Activated CD4-positive, alpha-beta T cell treated with anti-CD3 and anti-CD28 coated beads, Interleukin-2, amount 10 ng/mL, durations not matched to agents 24 days and 14 days (primary cell): ENCODE data around the gene CATSPERB. TPM values are rescaled to one million over a fixed set of nuclear protein-coding genes. Genes with fewer than 3 reads are reported as not detected.
A peak's percentile ranks its signal among the peaks of the same experiment; 100 is the strongest.
"Not testable (repeated sequence)": the region's sequence is repeated elsewhere in the genome, so short reads cannot be mapped to it uniquely, and the experiment has no call there.

Source experiments
- DNase-seq: peaks from one replicate; pipeline ENCODE4 v3.0.0; 2022
- H3K27ac Mint-ChIP-seq: one replicate; pipeline ENCODE4 v1.8.0; 2022; ENCODE audit warnings: mild to moderate bottlenecking, mixed read lengths
- H3K27me3 Mint-ChIP-seq: one replicate; pipeline ENCODE4 v1.8.0; 2022; ENCODE audit warnings: mixed read lengths
- H3K36me3 Mint-ChIP-seq: one replicate; pipeline ENCODE4 v1.8.0; 2022; ENCODE audit warnings: low read depth, mild to moderate bottlenecking, mixed read lengths
- H3K4me1 Mint-ChIP-seq: one replicate; pipeline ENCODE4 v1.8.0; 2021; ENCODE audit warnings: mixed read lengths
- H3K4me3 Mint-ChIP-seq: one replicate; pipeline ENCODE4 v1.8.0; 2022; ENCODE audit warnings: mild to moderate bottlenecking, moderate library complexity, mixed read lengths
- H3K9me3 Mint-ChIP-seq: one replicate; pipeline ENCODE4 v1.8.0; 2021; ENCODE audit warnings: mixed read lengths
- intact Hi-C: fragments of 100-400 bp; cut with micrococcal nuclease; formaldehyde crosslinking; loops from one replicate; pipeline ENCODE4 v1.15.1; 2023
- total RNA-seq: library from RNA; stranded (reverse); gene quantifications from 2 replicates; pipeline ENCODE4 v1.2.3, GENCODE V29; 2022

Gene CATSPERB
- total RNA-seq, 1 donor from 2014 or later: 0.30 TPM

DNA sequence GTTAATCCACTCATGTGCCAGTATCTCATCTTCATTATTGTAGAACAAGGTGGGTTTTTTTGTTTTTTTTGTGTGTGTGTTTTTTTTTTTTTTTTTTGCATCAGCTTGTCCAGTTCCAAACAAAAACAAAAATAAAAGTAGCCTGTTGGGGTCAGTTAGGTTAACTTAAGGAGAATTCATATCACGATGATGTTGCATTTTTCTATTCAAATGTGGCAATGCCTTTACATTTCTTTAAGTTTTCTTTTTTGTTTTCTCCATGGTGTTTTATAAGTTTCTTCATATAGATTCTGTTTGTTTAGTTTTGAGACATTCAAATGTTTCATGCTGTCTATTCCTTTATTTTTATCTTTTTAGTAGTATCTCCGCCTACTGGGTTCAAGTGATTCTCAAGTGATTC is 16.2 kb upstream of the CATSPERB start:
- Mint-ChIP-seq H3K27ac (no peak overlapping the region), H3K36me3 (no peaks in the 10 kb centered on the region), H3K4me3 (no peak overlapping the region), H3K9me3 (peaks cover 7% of the 10 kb centered on the region), H3K27me3 (no peaks in the 10 kb centered on the region), H3K4me1 (no peaks in the 10 kb centered on the region)
- DNase-seq: no peak
- intact Hi-C loops: no loop called here

DNA sequence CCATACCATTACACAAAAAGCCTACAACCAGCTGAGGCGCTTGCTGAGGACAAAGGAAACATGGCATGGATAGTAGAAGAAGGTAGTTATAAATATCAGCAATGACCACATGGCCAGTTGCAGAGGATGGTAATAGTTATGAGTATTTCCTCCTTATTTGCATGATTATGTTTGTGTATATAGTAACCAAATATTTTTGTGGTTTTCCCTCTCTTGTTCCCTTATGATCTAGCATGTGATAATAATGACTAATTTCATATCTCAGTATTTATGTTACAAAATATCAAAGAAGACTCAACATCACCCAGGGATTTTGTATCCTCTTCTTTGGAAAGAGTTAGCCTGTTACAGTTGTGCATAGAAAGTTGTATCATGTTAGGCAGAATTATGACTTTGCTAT is 13.5 kb upstream of the CATSPERB start:
- H3K27me3 Mint-ChIP-seq: no peaks in the 10 kb centered on the region
- H3K27ac Mint-ChIP-seq: no peak overlapping the region
- DNase-seq: no peak
- no peak overlapping the region for H3K4me3 Mint-ChIP-seq
- H3K36me3 Mint-ChIP-seq: no peaks in the 10 kb centered on the region
- H3K4me1 Mint-ChIP-seq: no peaks in the 10 kb centered on the region
- peaks cover 7% of the 10 kb centered on the region for H3K9me3 Mint-ChIP-seq
- intact Hi-C loops: no loop called here

DNA sequence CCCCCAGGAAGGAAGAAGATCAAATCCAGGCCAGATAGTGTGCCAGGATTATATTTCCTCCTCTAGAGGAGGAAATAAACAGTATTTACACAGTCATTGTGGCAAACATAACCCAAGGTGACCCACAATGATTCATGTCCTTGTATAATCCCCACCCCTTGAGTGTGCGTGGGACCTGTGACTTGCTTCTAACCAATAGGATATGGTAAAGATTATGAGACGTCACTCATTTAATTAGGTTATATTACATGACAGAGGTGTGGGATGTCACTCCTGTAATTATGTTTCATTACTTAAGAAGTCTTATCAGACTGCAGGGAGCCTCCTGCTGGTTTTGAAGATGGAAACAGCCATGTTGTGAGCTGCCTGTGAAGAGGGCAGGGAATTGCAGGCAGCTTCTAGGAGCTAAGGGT is 12.2 kb upstream of the CATSPERB start:
- no peak overlapping the region for H3K4me3 Mint-ChIP-seq
- no peaks in the 10 kb centered on the region for H3K27me3 Mint-ChIP-seq
- H3K4me1 Mint-ChIP-seq: no peaks in the 10 kb centered on the region
- no peaks in the 10 kb centered on the region for H3K36me3 Mint-ChIP-seq
- intact Hi-C loops: no loop called here
- H3K27ac Mint-ChIP-seq: no peak overlapping the region
- no peak for DNase-seq
- H3K9me3 Mint-ChIP-seq: peaks cover 12% of the 10 kb centered on the region

DNA sequence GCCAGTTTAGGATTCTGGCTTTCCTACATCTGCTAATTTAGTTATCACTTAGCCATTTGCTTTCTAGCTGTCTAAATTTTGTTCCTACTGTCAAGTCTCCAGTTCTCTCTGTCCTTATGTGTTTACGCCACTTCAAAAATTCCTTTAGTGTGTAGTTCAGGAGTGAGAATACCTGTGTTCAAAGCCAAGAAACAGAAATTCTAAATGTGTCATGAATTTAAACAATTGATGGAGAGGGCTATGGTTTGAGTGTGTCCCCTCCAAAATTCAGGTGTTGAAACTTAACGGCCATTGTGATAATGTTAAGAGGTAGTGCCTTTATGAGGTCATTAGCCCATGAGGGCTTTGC is 11.4 kb upstream of the CATSPERB start:
- H3K4me3 Mint-ChIP-seq: no peak overlapping the region

DNA sequence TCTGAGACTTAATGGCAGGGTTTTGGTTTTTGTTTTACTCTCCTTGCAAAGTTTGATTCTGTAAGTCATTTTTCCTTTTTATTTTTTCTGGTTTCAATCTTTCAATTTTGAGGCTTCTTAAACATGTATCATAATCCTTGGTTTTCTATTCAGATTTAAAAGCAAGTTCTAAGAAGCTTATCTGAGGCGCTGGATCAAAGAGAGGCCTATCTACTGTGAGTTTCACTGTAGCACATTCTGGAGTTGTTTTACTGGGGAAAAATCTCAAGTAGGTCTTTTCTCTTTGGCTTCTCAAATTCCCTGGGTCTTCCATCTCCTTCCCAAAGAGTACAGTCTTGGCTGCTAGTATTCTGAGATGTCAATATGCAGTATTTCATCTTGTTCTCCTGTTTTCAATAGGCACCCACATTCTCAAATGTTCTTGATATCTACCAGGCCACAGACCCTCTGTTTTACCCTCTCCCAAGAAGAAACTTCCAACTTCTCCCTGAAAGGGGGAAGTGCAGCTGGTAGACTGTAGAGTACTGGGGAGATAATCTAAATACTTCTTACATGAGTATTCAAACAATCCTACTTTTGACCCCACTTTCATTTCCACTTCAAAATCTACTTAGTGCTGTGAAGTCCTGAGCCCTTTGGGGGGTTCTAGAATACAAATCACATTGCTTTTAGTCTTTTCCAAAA is 10.9 kb upstream of the CATSPERB start:
- peaks cover 19% of the 10 kb centered on the region for H3K9me3 Mint-ChIP-seq
- no peak overlapping the region for H3K27ac Mint-ChIP-seq
- no peaks in the 10 kb centered on the region for H3K36me3 Mint-ChIP-seq
- no peak overlapping the region for H3K4me3 Mint-ChIP-seq
- H3K4me1 Mint-ChIP-seq: no peaks in the 10 kb centered on the region
- peaks cover 2% of the 10 kb centered on the region for H3K27me3 Mint-ChIP-seq
- DNase-seq: no peak
- intact Hi-C loops: no loop called here

More for the DNA sequence above, 11.4 kb upstream of the CATSPERB start:
- DNase-seq: no peak
- H3K27me3 Mint-ChIP-seq: no peaks in the 10 kb centered on the region
- H3K36me3 Mint-ChIP-seq: no peaks in the 10 kb centered on the region
- intact Hi-C loops: no loop called here
- H3K4me1 Mint-ChIP-seq: no peaks in the 10 kb centered on the region
- H3K9me3 Mint-ChIP-seq: peaks cover 15% of the 10 kb centered on the region
- no peak overlapping the region for H3K27ac Mint-ChIP-seq

DNA sequence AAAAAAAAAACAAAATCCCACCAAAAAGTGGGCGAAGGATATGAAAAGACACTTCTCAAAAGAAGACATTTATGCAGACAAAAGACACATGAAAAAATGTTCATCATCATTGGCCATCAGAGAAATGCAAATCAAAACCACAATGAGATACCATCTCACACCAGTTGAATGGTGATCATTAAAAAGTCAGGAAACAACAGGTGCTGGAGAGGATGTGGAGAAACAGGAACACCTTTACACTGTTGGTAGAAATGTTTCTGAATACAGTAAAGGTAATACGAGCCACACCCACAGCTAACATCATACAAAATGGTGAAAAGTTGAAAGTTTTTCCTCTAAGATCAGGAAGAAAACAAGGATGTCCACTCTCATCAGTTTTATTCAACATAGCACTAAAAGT is 8.0 kb upstream of the CATSPERB start:
- H3K27me3 Mint-ChIP-seq, H3K4me3 Mint-ChIP-seq, intact Hi-C loops, DNase-seq, H3K36me3 Mint-ChIP-seq, H3K27ac Mint-ChIP-seq, H3K4me1 Mint-ChIP-seq: not testable (repeated sequence)
- H3K9me3 Mint-ChIP-seq: peaks cover 19% of the 10 kb centered on the region

DNA sequence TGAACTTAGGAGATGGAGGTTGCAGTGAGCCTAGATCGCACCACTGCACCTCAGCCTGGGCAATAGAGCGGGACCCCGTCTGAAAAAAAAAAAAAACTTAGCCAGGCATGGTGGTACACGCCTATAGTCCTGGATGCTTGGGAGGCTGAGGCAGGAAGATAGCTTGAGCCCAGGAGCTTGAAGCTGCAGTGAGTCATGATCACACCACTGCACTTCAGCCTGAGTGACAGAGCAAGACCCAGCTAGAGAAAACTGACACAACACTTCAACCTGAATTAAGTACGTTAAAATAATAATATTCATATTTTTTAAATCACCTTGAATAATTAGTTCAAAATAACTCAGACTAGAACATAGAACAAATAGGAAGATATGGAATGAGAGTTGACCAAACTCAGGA is 5.7 kb upstream of the CATSPERB start:
- peaks cover 8% of the 10 kb centered on the region for H3K4me1 Mint-ChIP-seq
- DNase-seq: no peak
- H3K4me3 Mint-ChIP-seq: no peak overlapping the region
- H3K27ac Mint-ChIP-seq: no peak overlapping the region
- intact Hi-C loops: no loop called here
- peaks cover 2% of the 10 kb centered on the region for H3K27me3 Mint-ChIP-seq
- peaks cover 12% of the 10 kb centered on the region for H3K9me3 Mint-ChIP-seq
- peaks cover 5% of the 10 kb centered on the region for H3K36me3 Mint-ChIP-seq

DNA sequence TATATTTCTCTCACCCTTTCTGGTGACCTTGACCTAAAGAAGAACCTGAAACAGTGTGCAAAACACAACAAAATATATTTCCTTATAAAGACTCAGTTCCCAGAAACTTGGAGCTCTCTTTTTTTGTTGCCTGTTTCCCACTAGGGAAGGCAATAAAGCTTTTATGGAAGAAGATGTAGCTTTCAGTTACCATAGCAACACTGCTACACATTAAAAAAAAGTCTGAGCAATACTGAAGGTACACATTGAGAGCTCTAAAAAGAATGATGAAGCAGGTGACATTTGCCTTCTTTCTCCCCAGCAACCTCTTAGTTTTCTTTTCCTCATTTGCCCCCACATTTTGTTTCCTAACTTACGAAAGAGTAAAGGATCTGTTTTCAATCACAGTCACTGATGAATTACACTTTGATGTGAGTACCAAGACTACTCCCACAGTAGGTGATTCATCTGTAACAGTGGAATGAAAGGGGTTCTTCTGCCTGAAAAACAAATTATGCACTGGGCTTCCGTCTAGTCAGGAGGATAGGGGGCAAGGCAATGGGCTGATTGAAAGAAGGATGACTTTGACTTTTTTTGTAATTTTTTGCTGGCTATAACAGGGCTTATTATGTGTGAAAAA is 1.1 kb upstream of the CATSPERB start:
- Mint-ChIP-seq H3K36me3 (peaks cover 8% of the 10 kb centered on the region), H3K9me3 (peaks cover under 1% of the 10 kb centered on the region), H3K4me3 (no peak overlapping the region), H3K27me3 (no peaks in the 10 kb centered on the region), H3K27ac (peak overlapping the region; percentile 35), H3K4me1 (peaks cover 10% of the 10 kb centered on the region)
- intact Hi-C loops: no loop called here
- no peak for DNase-seq

DNA sequence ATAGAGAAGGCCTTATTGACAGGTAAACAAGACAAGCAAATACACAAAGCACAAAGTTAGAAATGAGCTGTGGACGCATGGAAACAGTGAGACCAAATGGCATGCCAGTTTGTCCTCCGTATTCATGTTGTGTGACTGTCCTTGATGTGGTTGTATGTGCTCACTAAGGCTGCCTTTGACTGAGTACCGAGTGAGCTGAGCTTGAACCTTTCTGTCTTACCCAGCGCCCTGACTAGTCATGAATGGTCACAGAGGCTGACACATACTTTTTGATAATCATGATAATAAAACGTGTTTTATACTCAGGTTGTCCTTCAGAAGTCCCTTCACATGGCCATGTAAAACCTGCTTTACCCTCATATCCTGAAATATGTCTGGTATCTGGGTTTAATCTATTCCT is 553 bp upstream of the CATSPERB start:
- peaks cover 8% of the 10 kb centered on the region for H3K36me3 Mint-ChIP-seq
- no peak overlapping the region for H3K4me3 Mint-ChIP-seq
- intact Hi-C loops: no loop called here
- no peak for DNase-seq
- no peak overlapping the region for H3K27ac Mint-ChIP-seq
- H3K4me1 Mint-ChIP-seq: peaks cover 10% of the 10 kb centered on the region
- H3K9me3 Mint-ChIP-seq: no peaks in the 10 kb centered on the region
- no peaks in the 10 kb centered on the region for H3K27me3 Mint-ChIP-seq

DNA sequence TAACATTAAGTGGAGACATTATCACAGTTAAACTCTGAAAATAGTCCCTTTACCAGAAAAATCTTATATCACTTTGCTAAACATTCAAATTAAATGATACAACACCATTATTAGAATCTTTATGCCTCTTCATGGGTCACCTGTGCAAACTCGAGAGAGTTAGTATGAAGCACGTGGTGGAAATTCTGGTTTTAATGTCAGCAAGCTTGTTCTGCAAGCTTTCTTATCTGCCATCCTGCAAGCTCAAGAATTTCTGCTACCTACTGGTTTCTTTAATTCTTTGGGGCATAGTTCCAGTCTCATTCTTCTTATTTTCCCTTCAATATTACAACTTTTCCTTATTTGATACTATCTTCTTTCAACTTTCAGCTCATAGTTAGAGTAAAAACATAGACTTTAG is 868 bp downstream of the CATSPERB start:
- intact Hi-C loops: no loop called here
- Mint-ChIP-seq H3K27me3 (no peaks in the 10 kb centered on the region), H3K27ac (no peak overlapping the region), H3K4me3 (no peak overlapping the region), H3K4me1 (peaks cover 10% of the 10 kb centered on the region), H3K36me3 (peaks cover 5% of the 10 kb centered on the region), H3K9me3 (no peaks in the 10 kb centered on the region)
- no peak for DNase-seq

DNA sequence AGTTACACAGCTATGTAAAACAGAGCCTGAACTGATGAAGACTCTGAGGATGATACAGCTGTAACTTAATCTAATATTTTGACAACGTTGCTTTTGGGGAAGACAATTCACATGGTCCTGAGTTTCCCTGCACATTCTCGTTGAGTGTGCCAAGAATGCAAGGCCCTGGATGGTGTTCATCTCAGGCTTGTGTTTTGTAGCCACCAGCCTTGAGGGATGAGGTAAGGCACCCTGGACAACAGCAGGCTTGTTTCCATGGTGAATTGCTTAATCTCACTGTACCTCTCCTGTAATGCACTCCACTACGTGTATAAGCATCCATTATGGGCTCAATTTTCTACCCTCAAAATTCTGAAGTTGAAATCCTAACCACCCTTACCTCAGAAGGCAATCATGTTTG is 2.1 kb downstream of the CATSPERB start:
- DNase-seq: no peak
- Mint-ChIP-seq H3K9me3 (no peaks in the 10 kb centered on the region), H3K4me1 (peaks cover 10% of the 10 kb centered on the region), H3K4me3 (no peak overlapping the region), H3K27ac (no peak overlapping the region), H3K36me3 (peaks cover 3% of the 10 kb centered on the region), H3K27me3 (no peaks in the 10 kb centered on the region)
- intact Hi-C loops: no loop called here

DNA sequence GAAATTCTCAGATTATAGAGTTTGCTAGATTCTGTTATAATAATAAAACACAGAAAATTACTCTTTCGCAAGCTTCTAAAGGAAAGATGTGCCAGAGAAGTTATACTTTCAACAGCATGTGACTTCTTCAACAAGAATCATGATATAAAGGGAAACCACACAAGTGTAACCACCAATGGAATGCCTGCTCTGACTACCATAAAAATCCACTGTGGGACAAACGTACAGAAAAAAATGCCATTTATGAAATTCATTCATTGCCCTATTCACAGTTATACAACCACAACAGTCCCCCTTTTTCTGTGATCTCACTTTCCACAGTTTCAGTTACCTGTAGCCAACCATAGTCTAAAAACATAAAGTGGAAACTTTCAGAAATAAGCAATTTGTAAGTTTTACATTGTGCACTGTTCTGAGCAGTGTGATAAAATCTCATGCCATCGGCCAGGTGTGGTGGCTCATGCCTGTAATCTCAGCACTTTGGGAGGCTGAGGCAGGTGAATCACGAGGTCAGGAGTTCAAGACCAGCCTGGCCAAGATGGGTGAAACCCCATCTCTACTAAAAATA is 3.2 kb downstream of the CATSPERB start:
- Mint-ChIP-seq H3K4me3 (no peak overlapping the region), H3K27me3 (no peaks in the 10 kb centered on the region), H3K4me1 (peaks cover 10% of the 10 kb centered on the region), H3K36me3 (peaks cover 3% of the 10 kb centered on the region), H3K9me3 (no peaks in the 10 kb centered on the region), H3K27ac (no peak overlapping the region)
- no peak for DNase-seq
- intact Hi-C loops: no loop called here

DNA sequence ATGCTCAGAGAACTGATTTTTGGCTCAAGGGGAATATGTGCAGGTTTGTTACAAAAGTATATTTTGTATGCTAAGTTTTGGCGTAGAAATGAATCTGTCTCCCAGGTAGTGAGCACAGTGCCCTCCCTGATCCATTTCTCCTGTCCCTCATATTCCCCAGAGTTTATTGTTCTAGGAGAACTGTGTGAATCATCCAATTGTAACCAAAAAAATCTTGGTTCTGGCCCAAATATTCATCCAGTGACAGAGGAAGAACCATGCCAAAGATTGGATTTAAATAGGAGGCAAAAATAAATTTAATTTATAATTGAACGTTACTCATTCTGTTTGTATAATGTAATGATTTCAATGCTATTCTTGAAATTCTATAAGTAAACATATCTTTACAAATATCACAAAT is 4.8 kb downstream of the CATSPERB start:
- DNase-seq: no peak
- peaks cover 3% of the 10 kb centered on the region for H3K36me3 Mint-ChIP-seq
- no peak overlapping the region for H3K4me3 Mint-ChIP-seq
- intact Hi-C loops: no loop called here
- H3K9me3 Mint-ChIP-seq: no peaks in the 10 kb centered on the region
- peaks cover 2% of the 10 kb centered on the region for H3K4me1 Mint-ChIP-seq
- H3K27me3 Mint-ChIP-seq: no peaks in the 10 kb centered on the region
- no peak overlapping the region for H3K27ac Mint-ChIP-seq

DNA sequence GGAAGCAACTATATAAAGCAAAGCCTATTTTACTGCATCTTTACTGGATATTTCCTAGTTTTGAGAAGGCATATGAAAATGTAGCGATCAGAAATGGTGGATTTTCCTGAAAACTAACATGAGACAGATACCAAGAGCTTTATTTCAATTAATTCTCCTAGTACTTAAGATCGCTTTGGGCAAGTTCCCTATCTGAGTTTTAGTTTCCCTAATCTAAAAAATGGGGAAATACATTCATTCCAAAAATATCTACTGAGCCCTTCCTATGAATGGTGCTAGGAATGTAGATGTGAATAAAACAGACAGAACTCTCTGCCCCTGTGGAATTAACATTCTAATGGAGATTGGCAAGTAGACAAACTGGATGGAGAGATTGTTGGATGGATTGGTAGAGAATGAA is 8.4 kb downstream of the CATSPERB start:
- H3K36me3 Mint-ChIP-seq: peaks cover 2% of the 10 kb centered on the region
- H3K27me3 Mint-ChIP-seq: no peaks in the 10 kb centered on the region
- no peak for DNase-seq
- intact Hi-C loops: no loop called here
- no peaks in the 10 kb centered on the region for H3K9me3 Mint-ChIP-seq
- H3K4me1 Mint-ChIP-seq: no peaks in the 10 kb centered on the region
- H3K4me3 Mint-ChIP-seq: no peak overlapping the region
- H3K27ac Mint-ChIP-seq: no peak overlapping the region

DNA sequence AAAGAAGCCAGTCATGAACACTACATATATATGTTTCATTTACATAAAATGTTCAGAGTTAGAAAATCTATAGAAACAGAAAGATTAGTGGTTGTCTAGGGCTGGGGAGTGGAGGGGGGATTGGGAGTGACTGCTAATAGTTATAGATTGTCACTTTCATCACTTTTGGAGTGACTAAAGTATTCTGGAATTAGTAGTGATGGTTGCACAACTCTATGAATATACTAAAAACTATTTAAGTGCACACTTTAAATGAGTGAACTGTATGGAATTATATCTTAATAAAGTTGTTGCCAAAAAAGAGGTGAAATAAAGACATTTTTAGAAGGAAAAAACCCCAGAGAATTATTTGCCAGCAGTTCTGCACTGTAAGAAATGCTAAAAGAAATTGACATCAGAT is 9.5 kb downstream of the CATSPERB start:
- Mint-ChIP-seq H3K36me3 (peaks cover 5% of the 10 kb centered on the region), H3K4me3 (no peak overlapping the region), H3K27ac (no peak overlapping the region), H3K27me3 (no peaks in the 10 kb centered on the region), H3K9me3 (no peaks in the 10 kb centered on the region), H3K4me1 (no peaks in the 10 kb centered on the region)
- intact Hi-C loops: no loop called here
- no peak for DNase-seq
